Activated naive CD8-positive, alpha-beta T cell treated with anti-CD3 and anti-CD28 coated beads, Interleukin-2, amount 10 ng/mL, durations not matched to agents 7 days and 5 days (primary cell): ENCODE results near the gene UQCR11. TPM values are rescaled to one million over a fixed set of nuclear protein-coding genes. Genes with fewer than 3 reads are reported as not detected.

Source experiments
- ATAC-seq: fragments of 150-1000 bp; cut with Tn5 transposase; one replicate; pipeline ENCODE4 v1.10.0; 2021; ENCODE audit warnings: low read depth, moderate library complexity
- POLR2A ChIA-PET: fragments of 350-600 bp; sonication (Branson Sonifier 250); formaldehyde crosslinking; loops from one replicate; lab custom pipeline; 2021; ENCODE audit warnings: antibody characterized with exemption; lab: Charles Lee
- DNase-seq: peaks from one replicate; pipeline ENCODE4 v3.0.0; 2021
- H3K27ac Mint-ChIP-seq: one replicate; pipeline ENCODE4 v1.8.0; 2022; ENCODE audit warnings: mild to moderate bottlenecking, mixed read lengths
- H3K27me3 Mint-ChIP-seq: one replicate; pipeline ENCODE4 v1.8.0; 2022; ENCODE audit warnings: mild to moderate bottlenecking, moderate library complexity, mixed read lengths
- H3K36me3 Mint-ChIP-seq: one replicate; pipeline ENCODE4 v1.8.0; 2021; ENCODE audit warnings: mild to moderate bottlenecking, mixed read lengths
- H3K4me1 Mint-ChIP-seq: one replicate; pipeline ENCODE4 v1.8.0; 2021; ENCODE audit warnings: mixed read lengths
- H3K4me3 Mint-ChIP-seq: one replicate; pipeline ENCODE4 v1.8.0; 2022; ENCODE audit warnings: mild to moderate bottlenecking, moderate library complexity, mixed read lengths
- H3K9me3 Mint-ChIP-seq: one replicate; pipeline ENCODE4 v1.8.0; 2021; ENCODE audit warnings: mixed read lengths
- total RNA-seq, 2 experiments: library from RNA; stranded (reverse); gene quantifications; one replicate each; pipeline ENCODE4 v1.2.3, GENCODE V29; 2021

Gene UQCR11
- total RNA-seq, result 100 to 1,000 TPM; 176 to 181 TPM

GRCh38 chr19:1605236-1606137, at the start of gene UQCR11:
TSS of gene UQCR11 (minus strand) at chr19:1605462. CDS start at chr19:1605409, 53 bp downstream.
- Mint-ChIP-seq H3K4me3 (peak within 1 kb of the TSS; percentile 91), H3K27me3 (no peaks in the 10 kb centered on the region), H3K36me3 (peaks cover 5% of the 10 kb centered on the region), H3K27ac (peak within 1 kb of the TSS; percentile 99), H3K9me3 (no peaks in the 10 kb centered on the region), H3K4me1 (peaks cover 36% of the 10 kb centered on the region)
- ATAC-seq, result peak; percentile 83
- POLR2A ChIA-PET, result interaction anchor here (0.5 to 6.6 kb wide), 8 partner anchors 12 to 336 kb away, joined by 3 to 56 read pairs (median 6); partner anchors contain the start of genes CIRBP and MBD3
- peak; percentile 92 for DNase-seq

- H3K9me3 Mint-ChIP-seq, result no peaks in the 10 kb centered on the region
- peak overlapping the region; percentile 42 for H3K27ac Mint-ChIP-seq
- POLR2A ChIA-PET, result interaction anchor here (0.6 kb wide), 2 partner anchors 145 to 305 kb away, joined by 4 read pairs; no protein-coding TSS in a partner anchor
- peaks cover 9% of the 10 kb centered on the region for H3K4me1 Mint-ChIP-seq
- H3K4me3 Mint-ChIP-seq, result no peak overlapping the region
- H3K36me3 Mint-ChIP-seq, result peaks cover 2% of the 10 kb centered on the region
- DNase-seq (no peak), ATAC-seq (no peak)
- peaks cover 2% of the 10 kb centered on the region for H3K27me3 Mint-ChIP-seq
Observed at GRCh38 chr19:1654178-1654792, 49.0 kb upstream of the UQCR11 start.

- peaks cover 11% of the 10 kb centered on the region for H3K4me1 Mint-ChIP-seq
- peaks cover 2% of the 10 kb centered on the region for H3K27me3 Mint-ChIP-seq
- peak overlapping the region; percentile 90 for H3K27ac Mint-ChIP-seq
- H3K9me3 Mint-ChIP-seq, result no peaks in the 10 kb centered on the region
- POLR2A ChIA-PET, result interaction anchor here (0.7 to 2.4 kb wide), 8 partner anchors 8 to 384 kb away, joined by 3 to 12 read pairs (median 6); partner anchors contain the start of gene MBD3
- peaks cover 2% of the 10 kb centered on the region for H3K36me3 Mint-ChIP-seq
- peak overlapping the region; percentile 83 for H3K4me3 Mint-ChIP-seq
- ATAC-seq (peak; percentile 3), DNase-seq (no peak)
Observed at GRCh38 chr19:1653300-1653628, 48.0 kb upstream of the UQCR11 start.

GRCh38 chr19:1652471-1653299, 47.4 kb upstream of the UQCR11 start, which contains the start of gene TCF3:
TSS of gene TCF3 (minus strand) at chr19:1652615. CDS start at chr19:1650248, 2,367 bp downstream.
- DNase-seq, result peak; percentile 99
- POLR2A ChIA-PET, result interaction anchor here (0.7 to 2.6 kb wide), 9 partner anchors 9 to 384 kb away, joined by 3 to 12 read pairs (median 7); partner anchors contain the start of genes MBD3 and UQCR11
- peaks cover 2% of the 10 kb centered on the region for H3K36me3 Mint-ChIP-seq
- ATAC-seq, result peak; percentile 87
- peak within 1 kb of the TSS; percentile 95 for H3K27ac Mint-ChIP-seq
- peaks cover 2% of the 10 kb centered on the region for H3K27me3 Mint-ChIP-seq
- no peaks in the 10 kb centered on the region for H3K9me3 Mint-ChIP-seq
- H3K4me1 Mint-ChIP-seq, result peaks cover 11% of the 10 kb centered on the region
- peak within 1 kb of the TSS; percentile 83 for H3K4me3 Mint-ChIP-seq

- peak overlapping the region; percentile 79 for H3K4me3 Mint-ChIP-seq
- peak overlapping the region; percentile 95 for H3K27ac Mint-ChIP-seq
- peak; percentile 74 for DNase-seq
- peaks cover 2% of the 10 kb centered on the region for H3K36me3 Mint-ChIP-seq
- H3K27me3 Mint-ChIP-seq, result no peaks in the 10 kb centered on the region
- H3K4me1 Mint-ChIP-seq, result peaks cover 11% of the 10 kb centered on the region
- H3K9me3 Mint-ChIP-seq, result no peaks in the 10 kb centered on the region
- POLR2A ChIA-PET, result interaction anchor here (0.6 to 2.6 kb wide), 7 partner anchors 20 to 150 kb away, joined by 3 to 12 read pairs (median 7); partner anchors contain the start of genes MBD3 and UQCR11
- ATAC-seq, result peak; percentile 12
Observed at GRCh38 chr19:1651568-1652291, 46.5 kb upstream of the UQCR11 start.

GRCh38 chr19:1650650-1651567, 45.6 kb upstream of the UQCR11 start:
- ATAC-seq, result no peak

GRCh38 chr19:1649706-1650649, 44.7 kb upstream of the UQCR11 start:
- POLR2A ChIA-PET, result interaction anchor here (2.6 kb wide), 1 partner anchor 44 kb away, joined by 12 read pairs; the partner anchor contains the start of gene UQCR11
- Mint-ChIP-seq H3K36me3 (peaks cover 2% of the 10 kb centered on the region), H3K9me3 (no peaks in the 10 kb centered on the region), H3K4me3 (peak overlapping the region; percentile 79), H3K4me1 (peaks cover 11% of the 10 kb centered on the region), H3K27me3 (no peaks in the 10 kb centered on the region), H3K27ac (peak overlapping the region; percentile 95)
- DNase-seq (no peak), ATAC-seq (no peak)

More at GRCh38 chr19:1650650-1651567, 45.6 kb upstream of the UQCR11 start:
- H3K27me3 Mint-ChIP-seq, result no peaks in the 10 kb centered on the region
- DNase-seq, result peak; percentile 72
- POLR2A ChIA-PET, result interaction anchor here (0.6 to 2.6 kb wide), 5 partner anchors 42 to 150 kb away, joined by 3 to 12 read pairs (median 4); partner anchors contain the start of gene UQCR11
- no peaks in the 10 kb centered on the region for H3K9me3 Mint-ChIP-seq
- peak overlapping the region; percentile 79 for H3K4me3 Mint-ChIP-seq
- H3K36me3 Mint-ChIP-seq, result peaks cover 2% of the 10 kb centered on the region
- H3K4me1 Mint-ChIP-seq, result peaks cover 11% of the 10 kb centered on the region
- H3K27ac Mint-ChIP-seq, result peak overlapping the region; percentile 95

- Mint-ChIP-seq H3K36me3 (peaks cover 2% of the 10 kb centered on the region), H3K4me3 (no peak overlapping the region), H3K4me1 (peaks cover 9% of the 10 kb centered on the region), H3K27ac (no peak overlapping the region), H3K27me3 (no peaks in the 10 kb centered on the region), H3K9me3 (no peaks in the 10 kb centered on the region)
- DNase-seq (no peak), ATAC-seq (no peak)
- POLR2A ChIA-PET, result no interaction called here
Observed at GRCh38 chr19:1648920-1649541, 43.8 kb upstream of the UQCR11 start.

- POLR2A ChIA-PET, result no interaction called here
- H3K4me3 Mint-ChIP-seq, result no peak overlapping the region
- H3K27me3 Mint-ChIP-seq, result no peaks in the 10 kb centered on the region
- H3K9me3 Mint-ChIP-seq, result no peaks in the 10 kb centered on the region
- ATAC-seq (no peak), DNase-seq (no peak)
- H3K4me1 Mint-ChIP-seq, result peaks cover 9% of the 10 kb centered on the region
- no peak overlapping the region for H3K27ac Mint-ChIP-seq
- peaks cover 2% of the 10 kb centered on the region for H3K36me3 Mint-ChIP-seq
Observed at GRCh38 chr19:1648459-1648849, 43.2 kb upstream of the UQCR11 start.
